GM12878 (cell line): ENCODE measurements around the gene MUC13. TPM values are rescaled to one million over a fixed set of nuclear protein-coding genes. Genes with fewer than 3 reads are reported as not detected.
A peak's percentile ranks its signal among the peaks of the same experiment; 100 is the strongest.

Experiments
- CBFB ChIP-seq: IDR thresholded peaks from 2 replicates; pipeline ENCODE4 v1.6.1; 2016; ENCODE audit warnings: antibody characterized with exemption, low read depth
- ELK1 ChIP-seq: IDR thresholded peaks from 2 replicates; pipeline ENCODE4 v1.6.1; 2012; ENCODE audit warnings: low read depth, low read length, improper control_type of control experiment
- EP300 ChIP-seq, 2 experiments: fragments of 150-350 bp in 1 of 2; IDR thresholded peaks; 2 replicates each; pipeline ENCODE4 v1.6.1; 2011 to 2012; ENCODE audit warnings: low read depth in 2 of 2, low read length in 2 of 2, borderline replicate concordance in 1 of 2, improper control_type of control experiment in 1 of 2, inconsistent platforms in 1 of 2; ENCODE audit not compliant: control insufficient read depth in 1 of 2
- GABPA ChIP-seq: IDR thresholded peaks from 2 replicates; pipeline ENCODE4 v1.6.1; 2014; ENCODE audit warnings: antibody characterized with exemption, low read depth, mild to moderate bottlenecking, inconsistent platforms
- HDGF ChIP-seq: fragments of 450-650 bp; IDR thresholded peaks from 2 replicates; pipeline ENCODE4 v1.6.1; 2016; ENCODE audit warnings: antibody characterized with exemption
- IRF4 ChIP-seq: IDR thresholded peaks from 2 replicates; pipeline ENCODE4 v1.6.1; 2011; ENCODE audit warnings: low read depth, low read length
- KAT2A ChIP-seq: conservative IDR thresholded peaks from 2 replicates; pipeline ENCODE4 v1.6.1; 2011; ENCODE audit warnings: low read depth, low read length; ENCODE audit not compliant: control insufficient read depth
- MXI1 ChIP-seq: fragments of 150-350 bp; IDR thresholded peaks from 2 replicates; pipeline ENCODE4 v1.6.1; 2011; ENCODE audit warnings: low read depth, mild to moderate bottlenecking, inconsistent platforms, low read length, improper control_type of control experiment
- NFYA ChIP-seq: IDR thresholded peaks from 2 replicates; pipeline ENCODE4 v1.6.1; 2011; ENCODE audit warnings: low read depth, mild to moderate bottlenecking, low read length, improper control_type of control experiment, borderline replicate concordance
- NFYB ChIP-seq: IDR thresholded peaks from 2 replicates; pipeline ENCODE4 v1.6.1; 2011; ENCODE audit warnings: low read depth, mild to moderate bottlenecking, low read length, improper control_type of control experiment, moderate library complexity; ENCODE audit not compliant: insufficient read depth
- POLR2A ChIP-seq: IDR thresholded peaks from 2 replicates; pipeline ENCODE4 v1.6.1; 2011; ENCODE audit warnings: low read depth, mild to moderate bottlenecking, low read length
- PRDM15 ChIP-seq: fragments of 450-650 bp; formaldehyde crosslinking; IDR thresholded peaks from 2 replicates; pipeline ENCODE4 v1.4.0; 2020; ENCODE audit warnings: mild to moderate bottlenecking, moderate library complexity
- RUNX3 ChIP-seq: IDR thresholded peaks from 2 replicates; pipeline ENCODE4 v1.6.1; 2012; ENCODE audit warnings: low read length, inconsistent platforms
- SMAD1 ChIP-seq: fragments of 450-650 bp; IDR thresholded peaks from 2 replicates; pipeline ENCODE4 v1.6.1; 2018; ENCODE audit warnings: mild to moderate bottlenecking, low read depth; ENCODE audit not compliant: partially characterized antibody
- TAF1 ChIP-seq: IDR thresholded peaks from 2 replicates; pipeline ENCODE4 v1.6.1; 2011; ENCODE audit warnings: mild to moderate bottlenecking, low read depth, low read length, borderline replicate concordance
- USF1 ChIP-seq: IDR thresholded peaks from 2 replicates; pipeline ENCODE4 v1.6.1; 2011; ENCODE audit warnings: borderline replicate concordance, low read depth, mild to moderate bottlenecking, moderate library complexity, mixed read lengths, low read length; ENCODE audit not compliant: insufficient read depth; ENCODE audit errors: extremely low read length
- polyA plus RNA-seq, 11 experiments: library from polyadenylated mRNA; depleted of rRNA in 4 of 11; unstranded in 6 of 11; stranded (reverse) in 5 of 11; fragments of >200 nt; fragmentation: Nextera tagmentation in 4 of 11; fragmentation: Illumina TruSeq in 1 of 11; extraction: Ambion mirVana in 4 of 11; extraction: Trizol in 1 of 11; gene quantifications; 1 replicate in 1 of 11; 2 replicates in 10 of 11; pipeline versions ENCODE4 v1.2.1 to v1.2.3, GENCODE V29; 2011 to 2016; ENCODE audit warnings: inconsistent platforms in 2 of 11, missing spikeins in 2 of 11, low read depth in 1 of 11
- total RNA-seq, 4 experiments: library from RNA; depleted of rRNA in 3 of 4; stranded (reverse); fragments of >200 nt in 3 of 4; fragmentation: Illumina TruSeq in 1 of 4; extraction: Trizol in 1 of 4; gene quantifications; 2 replicates each; pipeline versions ENCODE4 v1.2.1 to v1.2.3, GENCODE V29; 2013 to 2021
- TF ChIP-seq, protein P1 (sequence below): fragments of 450-650 bp; IDR thresholded peaks from 2 replicates; pipeline ENCODE4 v1.6.1; 2016; ENCODE audit warnings: mild to moderate bottlenecking
- TF ChIP-seq, protein P2 (sequence below): IDR thresholded peaks from 2 replicates; pipeline ENCODE4 v1.6.1; 2011; ENCODE audit warnings: mild to moderate bottlenecking, low read depth, low read length, moderate library complexity; ENCODE audit not compliant: insufficient replicate concordance
- TF ChIP-seq, protein P3 (sequence below): IDR thresholded peaks from 2 replicates; pipeline ENCODE4 v1.6.1; 2011; ENCODE audit warnings: low read depth, mild to moderate bottlenecking, low read length, moderate library complexity, borderline replicate concordance; ENCODE audit errors: extremely low read depth
- TF ChIP-seq, protein P4 (sequence below): fragments of 150-350 bp; IDR thresholded peaks from 2 replicates; pipeline ENCODE4 v1.6.1; 2014; ENCODE audit warnings: mild to moderate bottlenecking, low read depth, low read length

The MUC13 gene
- total and polyA plus RNA-seq, 10 of the 15 experiments (the other 5 are each of a cell fraction or from before 2014, with no cell fraction given): 0.27 to 60.1 (median 0.76) TPM

- TF ChIP-seq PRDM15 (CRISPR knock-in tag) (no peak), KAT2A (no peak), USF1 (no peak), EP300 (IDR thresholded peaks at IDR 0.05; ENCODE audit: borderline replicate concordance in 1 of 2, control insufficient read depth in 1 of 2, low read depth in 2 of 2, low read length in 2 of 2) (peak in 1 of 2 experiments; percentile 34; a peak in 1 of 4 replicates), ELK1 (no peak), TAF1 (no peak), HDGF (no peak), MXI1 (no peak), POLR2A (no peak), NFYB (no peak), RUNX3 (peak; percentile 89), GABPA (no peak), CBFB (no peak; the same call in 1 of the 2 replicates), NFYA (no peak), SMAD1 (no peak), IRF4 (0 out of 2 replicates have a peak, but pooled peaks have one; percentile 51)
- TF ChIP-seq, protein P1, sequence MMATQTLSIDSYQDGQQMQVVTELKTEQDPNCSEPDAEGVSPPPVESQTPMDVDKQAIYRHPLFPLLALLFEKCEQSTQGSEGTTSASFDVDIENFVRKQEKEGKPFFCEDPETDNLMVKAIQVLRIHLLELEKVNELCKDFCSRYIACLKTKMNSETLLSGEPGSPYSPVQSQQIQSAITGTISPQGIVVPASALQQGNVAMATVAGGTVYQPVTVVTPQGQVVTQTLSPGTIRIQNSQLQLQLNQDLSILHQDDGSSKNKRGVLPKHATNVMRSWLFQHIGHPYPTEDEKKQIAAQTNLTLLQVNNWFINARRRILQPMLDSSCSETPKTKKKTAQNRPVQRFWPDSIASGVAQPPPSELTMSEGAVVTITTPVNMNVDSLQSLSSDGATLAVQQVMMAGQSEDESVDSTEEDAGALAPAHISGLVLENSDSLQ: peak; percentile 59; the same call in 1 of the 2 replicates
- TF ChIP-seq, protein P2, sequence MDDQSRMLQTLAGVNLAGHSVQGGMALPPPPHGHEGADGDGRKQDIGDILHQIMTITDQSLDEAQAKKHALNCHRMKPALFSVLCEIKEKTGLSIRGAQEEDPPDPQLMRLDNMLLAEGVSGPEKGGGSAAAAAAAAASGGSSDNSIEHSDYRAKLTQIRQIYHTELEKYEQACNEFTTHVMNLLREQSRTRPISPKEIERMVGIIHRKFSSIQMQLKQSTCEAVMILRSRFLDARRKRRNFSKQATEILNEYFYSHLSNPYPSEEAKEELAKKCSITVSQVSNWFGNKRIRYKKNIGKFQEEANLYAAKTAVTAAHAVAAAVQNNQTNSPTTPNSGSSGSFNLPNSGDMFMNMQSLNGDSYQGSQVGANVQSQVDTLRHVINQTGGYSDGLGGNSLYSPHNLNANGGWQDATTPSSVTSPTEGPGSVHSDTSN: no peak
- TF ChIP-seq, protein P3, sequence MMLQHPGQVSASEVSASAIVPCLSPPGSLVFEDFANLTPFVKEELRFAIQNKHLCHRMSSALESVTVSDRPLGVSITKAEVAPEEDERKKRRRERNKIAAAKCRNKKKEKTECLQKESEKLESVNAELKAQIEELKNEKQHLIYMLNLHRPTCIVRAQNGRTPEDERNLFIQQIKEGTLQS: no peak
- TF ChIP-seq, protein P4, sequence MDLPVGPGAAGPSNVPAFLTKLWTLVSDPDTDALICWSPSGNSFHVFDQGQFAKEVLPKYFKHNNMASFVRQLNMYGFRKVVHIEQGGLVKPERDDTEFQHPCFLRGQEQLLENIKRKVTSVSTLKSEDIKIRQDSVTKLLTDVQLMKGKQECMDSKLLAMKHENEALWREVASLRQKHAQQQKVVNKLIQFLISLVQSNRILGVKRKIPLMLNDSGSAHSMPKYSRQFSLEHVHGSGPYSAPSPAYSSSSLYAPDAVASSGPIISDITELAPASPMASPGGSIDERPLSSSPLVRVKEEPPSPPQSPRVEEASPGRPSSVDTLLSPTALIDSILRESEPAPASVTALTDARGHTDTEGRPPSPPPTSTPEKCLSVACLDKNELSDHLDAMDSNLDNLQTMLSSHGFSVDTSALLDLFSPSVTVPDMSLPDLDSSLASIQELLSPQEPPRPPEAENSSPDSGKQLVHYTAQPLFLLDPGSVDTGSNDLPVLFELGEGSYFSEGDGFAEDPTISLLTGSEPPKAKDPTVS: no peak
Observed at GRCh38 chr3:124927574-124928045, 6.9 kb downstream of the MUC13 start (continued).
